ENCODE results near the gene WDR76.

Gene WDR76

DNA sequence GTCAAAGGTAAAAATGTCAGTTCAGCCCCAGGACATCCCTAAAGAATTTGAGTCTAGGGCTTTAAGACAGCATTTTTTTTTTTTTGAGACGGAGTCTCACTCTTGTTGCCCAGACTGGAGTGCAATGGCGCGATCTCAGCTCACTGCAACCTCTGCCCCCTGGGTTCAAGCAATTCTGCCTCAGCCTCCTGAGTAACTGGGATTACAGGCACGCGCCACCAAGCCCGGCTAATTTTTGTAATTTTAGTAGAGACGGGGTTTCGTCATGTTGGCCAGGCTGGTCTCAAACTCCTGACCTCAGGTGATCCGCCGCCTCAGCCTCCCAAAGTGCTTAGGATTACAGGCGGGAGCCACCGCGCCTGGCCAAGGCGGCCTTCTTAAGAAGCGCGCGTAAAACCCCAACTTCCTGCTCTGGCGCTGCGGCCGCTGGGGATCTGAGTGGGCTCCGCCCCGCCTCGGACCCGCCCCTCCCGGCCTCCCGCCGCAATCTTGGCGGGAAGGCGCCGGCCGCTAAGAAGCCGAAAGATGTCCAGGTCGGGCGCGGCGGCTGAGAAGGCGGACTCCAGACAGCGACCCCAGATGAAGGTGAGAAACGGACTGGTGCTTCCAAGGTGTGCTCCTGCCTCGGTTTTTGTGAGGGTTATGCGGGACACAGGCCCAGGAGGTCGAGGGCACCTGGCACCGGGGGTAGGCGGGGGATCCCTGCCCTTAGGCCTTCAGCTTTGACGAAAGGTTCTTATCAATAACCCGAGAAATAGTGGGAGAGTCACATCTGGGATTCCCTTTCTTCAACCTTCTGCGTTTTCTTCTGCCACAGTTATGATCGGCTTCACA is at the start of gene WDR76:
TSS of gene WDR76 (plus strand) at position 495 of the 834 bp plus-strand sequence. CDS start at position 526, 31 bp downstream.
- peaks cover 11% of the 10 kb centered on the region for H4K20me1 ChIP-seq (ENCODE audit: insufficient read depth, low read length, poor library complexity, severe bottlenecking)
- peak within 1 kb of the TSS; percentile 75 for H3K4me2 ChIP-seq (ENCODE audit: low read depth, low read length, poor library complexity, severe bottlenecking)
- no peaks in the 10 kb centered on the region for H3K27me3 ChIP-seq (ENCODE audit: insufficient read depth, low read length, poor library complexity, severe bottlenecking)
- H2AFZ ChIP-seq (ENCODE audit: low read length) = peak within 1 kb of the TSS; percentile 99
- no peaks in the 10 kb centered on the region for H3K9me3 ChIP-seq (ENCODE audit: insufficient read depth, low read depth, low read length)
- TF ChIP-seq CTCF (conservative IDR thresholded peaks at IDR 0.05; ENCODE audit: low read length) (no peak), EZH2phosphoT487 (IDR thresholded peaks at IDR 0.05; ENCODE audit: borderline replicate concordance) (no peak)
- H3F3A ChIP-seq (ENCODE audit: low read depth) = no peaks in the 10 kb centered on the region
- peaks cover 87% of the 10 kb centered on the region for H3K79me2 ChIP-seq (ENCODE audit: insufficient read depth, low read length)
- H3K9ac ChIP-seq (ENCODE audit: low read depth, low read length, poor library complexity, severe bottlenecking) = peak within 1 kb of the TSS; percentile 88
- no peaks in the 10 kb centered on the region for H3K9me2 ChIP-seq (replicated peaks; ENCODE audit: low read depth, low read length)
- H3K4me3 ChIP-seq (ENCODE audit: low read length, poor library complexity, severe bottlenecking) = peak within 1 kb of the TSS; percentile 96
- H3K36me3 ChIP-seq (ENCODE audit: insufficient read depth, low read length) = no peaks in the 10 kb centered on the region
- H3K4me1 ChIP-seq (ENCODE audit: insufficient read depth, low read length, poor library complexity, severe bottlenecking) = peaks cover 54% of the 10 kb centered on the region

- TF ChIP-seq CTCF (conservative IDR thresholded peaks at IDR 0.05; ENCODE audit: low read length) = peak; percentile 90
- no peak for TF ChIP-seq EZH2phosphoT487 (IDR thresholded peaks at IDR 0.05; ENCODE audit: borderline replicate concordance)
- Histone ChIP-seq H3K9ac (ENCODE audit: low read depth, low read length, poor library complexity, severe bottlenecking) (peak overlapping the region; percentile 74), H3K79me2 (ENCODE audit: insufficient read depth, low read length) (no peaks in the 10 kb centered on the region), H3K4me3 (ENCODE audit: low read length, poor library complexity, severe bottlenecking) (peak overlapping the region; percentile 84), H3K27me3 (ENCODE audit: insufficient read depth, low read length, poor library complexity, severe bottlenecking) (no peaks in the 10 kb centered on the region), H2AFZ (ENCODE audit: low read length) (peak overlapping the region; percentile 93), H4K20me1 (ENCODE audit: insufficient read depth, low read length, poor library complexity, severe bottlenecking) (peaks cover 9% of the 10 kb centered on the region), H3K9me3 (ENCODE audit: insufficient read depth, low read depth, low read length) (no peaks in the 10 kb centered on the region), H3K36me3 (ENCODE audit: insufficient read depth, low read length) (peaks cover 14% of the 10 kb centered on the region; the same call in 1 of the 2 replicates), H3K4me2 (ENCODE audit: low read depth, low read length, poor library complexity, severe bottlenecking) (peak overlapping the region; percentile 80), H3K9me2 (replicated peaks; ENCODE audit: low read depth, low read length) (no peaks in the 10 kb centered on the region), H3K4me1 (ENCODE audit: insufficient read depth, low read length, poor library complexity, severe bottlenecking) (peaks cover 19% of the 10 kb centered on the region), H3F3A (ENCODE audit: low read depth) (0 out of 2 replicates have a peak, but pooled peaks cover 4% of the 10 kb centered on the region)
These were observed 49.4 kb upstream of the WDR76 start for GRCh38 chr15:43777267-43777914.

GRCh38 chr15:43779016-43779415 is 47.8 kb upstream of the WDR76 start:
- Histone ChIP-seq H3K79me2 (ENCODE audit: insufficient read depth, low read length) (no peaks in the 10 kb centered on the region), H3K9me3 (ENCODE audit: insufficient read depth, low read depth, low read length) (no peaks in the 10 kb centered on the region), H3K4me3 (ENCODE audit: low read length, poor library complexity, severe bottlenecking) (no peak overlapping the region), H4K20me1 (ENCODE audit: insufficient read depth, low read length, poor library complexity, severe bottlenecking) (peaks cover 9% of the 10 kb centered on the region), H3K27me3 (ENCODE audit: insufficient read depth, low read length, poor library complexity, severe bottlenecking) (no peaks in the 10 kb centered on the region), H3K9ac (ENCODE audit: low read depth, low read length, poor library complexity, severe bottlenecking) (no peak overlapping the region), H2AFZ (ENCODE audit: low read length) (no peak overlapping the region), H3F3A (ENCODE audit: low read depth) (0 out of 2 replicates have a peak, but pooled peaks cover 3% of the 10 kb centered on the region), H3K4me2 (ENCODE audit: low read depth, low read length, poor library complexity, severe bottlenecking) (no peak overlapping the region), H3K36me3 (ENCODE audit: insufficient read depth, low read length) (peaks cover 3% of the 10 kb centered on the region; the same call in 1 of the 2 replicates), H3K9me2 (replicated peaks; ENCODE audit: low read depth, low read length) (no peaks in the 10 kb centered on the region), H3K4me1 (ENCODE audit: insufficient read depth, low read length, poor library complexity, severe bottlenecking) (peaks cover 19% of the 10 kb centered on the region)
- TF ChIP-seq EZH2phosphoT487 (IDR thresholded peaks at IDR 0.05; ENCODE audit: borderline replicate concordance) = no peak
- TF ChIP-seq CTCF (conservative IDR thresholded peaks at IDR 0.05; ENCODE audit: low read length) = no peak
